Stomach (tissue), 4 donors: Measurements from ENCODE around the gene RHCG.

Experiments used
- EP300 ChIP-seq: sonication (generic); formaldehyde crosslinking; IDR thresholded peaks from one replicate; pipeline ENCODE4 v1.6.1; 2017; ENCODE audit warnings: antibody characterized with exemption
- POLR2A ChIP-seq, 4 donors: fragments of 450-650 bp; IDR thresholded peaks; one replicate each; pipeline ENCODE4 v1.6.1; 2016; ENCODE audit warnings: antibody characterized with exemption in 4 of 4, control low read depth in 2 of 4, mild to moderate bottlenecking in 1 of 4, moderate library complexity in 1 of 4
- POLR2AphosphoS5 ChIP-seq, 3 donors: sonication (generic); formaldehyde crosslinking; IDR thresholded peaks; one replicate each; pipeline ENCODE4 v1.6.1; 2016; ENCODE audit warnings: antibody characterized with exemption in 3 of 3
- TF ChIP-seq, protein P1 (sequence below), 7 experiments: fragments of 450-650 bp in 4 of 7; fragments of 200-600 bp in 3 of 7; sonication (generic) in 3 of 7; IDR thresholded peaks; one replicate each; pipeline ENCODE4 v1.5.1; 2016 to 2019; ENCODE audit warnings: antibody characterized with exemption in 7 of 7, control low read depth in 2 of 7, mild to moderate bottlenecking in 1 of 7

DNA sequence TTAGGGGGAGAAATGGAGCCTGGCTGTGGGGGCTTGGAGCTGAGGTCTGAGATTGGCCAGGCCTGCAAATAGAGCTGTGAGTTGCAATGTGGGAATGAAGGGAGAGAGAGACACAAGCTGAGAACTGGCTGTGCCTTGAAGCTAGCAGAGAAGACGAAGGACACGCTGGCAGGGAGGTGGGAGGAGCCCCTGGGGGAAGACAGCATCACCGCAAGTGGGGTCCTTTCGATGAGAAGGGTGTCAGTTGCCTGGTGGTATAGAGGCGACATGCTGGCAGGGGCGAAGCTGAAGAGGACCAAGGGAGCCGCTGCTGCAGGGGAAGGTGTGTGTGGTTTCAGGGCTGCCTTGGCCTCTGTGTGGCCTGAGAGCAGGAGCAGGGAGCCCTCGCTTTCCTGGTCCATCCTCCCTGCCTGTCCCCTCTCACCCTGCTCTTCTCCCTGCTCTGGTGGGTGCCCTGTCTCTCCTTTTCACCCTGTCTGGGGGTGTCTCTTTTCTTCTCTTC is 5.5 kb downstream of the RHCG start:
- TF ChIP-seq, protein P1, sequence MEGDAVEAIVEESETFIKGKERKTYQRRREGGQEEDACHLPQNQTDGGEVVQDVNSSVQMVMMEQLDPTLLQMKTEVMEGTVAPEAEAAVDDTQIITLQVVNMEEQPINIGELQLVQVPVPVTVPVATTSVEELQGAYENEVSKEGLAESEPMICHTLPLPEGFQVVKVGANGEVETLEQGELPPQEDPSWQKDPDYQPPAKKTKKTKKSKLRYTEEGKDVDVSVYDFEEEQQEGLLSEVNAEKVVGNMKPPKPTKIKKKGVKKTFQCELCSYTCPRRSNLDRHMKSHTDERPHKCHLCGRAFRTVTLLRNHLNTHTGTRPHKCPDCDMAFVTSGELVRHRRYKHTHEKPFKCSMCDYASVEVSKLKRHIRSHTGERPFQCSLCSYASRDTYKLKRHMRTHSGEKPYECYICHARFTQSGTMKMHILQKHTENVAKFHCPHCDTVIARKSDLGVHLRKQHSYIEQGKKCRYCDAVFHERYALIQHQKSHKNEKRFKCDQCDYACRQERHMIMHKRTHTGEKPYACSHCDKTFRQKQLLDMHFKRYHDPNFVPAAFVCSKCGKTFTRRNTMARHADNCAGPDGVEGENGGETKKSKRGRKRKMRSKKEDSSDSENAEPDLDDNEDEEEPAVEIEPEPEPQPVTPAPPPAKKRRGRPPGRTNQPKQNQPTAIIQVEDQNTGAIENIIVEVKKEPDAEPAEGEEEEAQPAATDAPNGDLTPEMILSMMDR (IDR thresholded peaks at IDR 0.05): no peak
- TF ChIP-seq EP300: no peak
- no peak for TF ChIP-seq POLR2AphosphoS5 (IDR thresholded peaks at IDR 0.05)
- TF ChIP-seq POLR2A (IDR thresholded peaks at IDR 0.05): no peak
